ENCODE data around the gene KCTD16. TPM values are rescaled to one million over a fixed set of nuclear protein-coding genes. Genes with fewer than 3 reads are reported as not detected.

KCTD16 gene
- total RNA-seq (under 1 TPM; 0.60 to 0.73 TPM), polyA plus RNA-seq (ENCODE audit: insufficient read length in 6 of 6) (under 1 TPM; 0.18 to 0.49 (median 0.30) TPM)
- long read RNA-seq, donor 1, result 0 reads
- long read RNA-seq, donor 2, result 0 reads
- long read RNA-seq, donor 3, result 0 reads
- long read RNA-seq, donor 4, result 0 reads
- long read RNA-seq, donor 5, result 0 reads
- long read RNA-seq, donor 6, result 0 reads
- long read RNA-seq, donor 7, result 0 reads
- long read RNA-seq, donor 8, result 0 reads
- long read RNA-seq, donor 9, result 0 reads
- long read RNA-seq, donor 10, result 0 reads
- long read RNA-seq, donor 11, result 0 reads
- long read RNA-seq, donor 12, result 0 reads

- DNase-seq, result peak; percentile 90 to 98 (median 98)
- Histone ChIP-seq H3K27ac (peak within 1 kb of the TSS; percentile 85 to 86), H3K4me1 (peaks cover 13 to 30% of the 10 kb centered on the region in 2 donors), H3K36me3 (peaks cover 0 to 16% of the 10 kb centered on the region in 2 donors), H3K9me3 (no peaks in the 10 kb centered on the region), H3K27me3 (peaks cover 0 to 13% of the 10 kb centered on the region in 2 donors), H3K4me3 (peak within 1 kb of the TSS; percentile 73 to 76)
- intact Hi-C loops (cut with DNase I), result no loop called here
- no peak for TF ChIP-seq CTCF (IDR thresholded peaks at IDR 0.05)
- ATAC-seq, result peak; percentile 100
These were observed at the start of gene KCTD16, which contains the start of gene YIPF5 for GRCh38 chr5:144170276-144171024. Gene KCTD16, plus strand, starts transcription at chr5:144170873. Gene YIPF5, minus strand, starts transcription at chr5:144170659. Its CDS starts 704 bp downstream, at chr5:144169955.

- no peak for DNase-seq
- no peaks in the 10 kb centered on the region for H3K36me3 ChIP-seq
- no peak for TF ChIP-seq CTCF (IDR thresholded peaks at IDR 0.05)
- H3K4me3 ChIP-seq, result no peak overlapping the region
- H3K4me1 ChIP-seq, result peaks cover 0 to 3% of the 10 kb centered on the region in 2 donors
- H3K9me3 ChIP-seq, result peaks cover 0 to 5% of the 10 kb centered on the region in 2 donors
- H3K27ac ChIP-seq, result no peak overlapping the region
- no peaks in the 10 kb centered on the region for H3K27me3 ChIP-seq
- intact Hi-C loops (cut with DNase I), result no loop called here
- no peak for ATAC-seq
These were observed 49.1 kb upstream of the KCTD16 start for GRCh38 chr5:144121577-144121976.

GRCh38 chr5:144122081-144122480, 48.6 kb upstream of the KCTD16 start:
- Histone ChIP-seq H3K27me3 (no peaks in the 10 kb centered on the region), H3K27ac (no peak overlapping the region), H3K4me3 (no peak overlapping the region), H3K36me3 (no peaks in the 10 kb centered on the region), H3K4me1 (peaks cover 0 to 3% of the 10 kb centered on the region in 2 donors), H3K9me3 (peaks cover 0 to 5% of the 10 kb centered on the region in 2 donors)
- intact Hi-C loops (cut with DNase I), result no loop called here
- DNase-seq, result no peak
- no peak for TF ChIP-seq CTCF (IDR thresholded peaks at IDR 0.05)
- ATAC-seq, result no peak

- DNase-seq (no peak), ATAC-seq (no peak)
- Histone ChIP-seq H3K9me3 (peaks cover 0 to 5% of the 10 kb centered on the region in 2 donors), H3K27me3 (no peaks in the 10 kb centered on the region), H3K4me3 (no peak overlapping the region), H3K36me3 (no peaks in the 10 kb centered on the region), H3K4me1 (peaks cover 0 to 3% of the 10 kb centered on the region in 2 donors), H3K27ac (no peak overlapping the region)
- no peak for TF ChIP-seq CTCF (IDR thresholded peaks at IDR 0.05)
- intact Hi-C loops (cut with DNase I), result no loop called here
These were observed 48.0 kb upstream of the KCTD16 start for GRCh38 chr5:144122641-144123040.

- intact Hi-C loops (cut with DNase I), result no loop called here
- Histone ChIP-seq H3K4me1 (peaks cover 0 to 3% of the 10 kb centered on the region in 2 donors), H3K9me3 (no peaks in the 10 kb centered on the region), H3K27me3 (no peaks in the 10 kb centered on the region), H3K27ac (no peak overlapping the region), H3K4me3 (no peak overlapping the region), H3K36me3 (no peaks in the 10 kb centered on the region)
- DNase-seq (no peak), ATAC-seq (peak; percentile 79)
- TF ChIP-seq CTCF (IDR thresholded peaks at IDR 0.05), result no peak
These were observed 45.4 kb upstream of the KCTD16 start for GRCh38 chr5:144125163-144125726.
